GM19035 (cell line): ENCODE data around the gene SGPP2.
A peak's percentile ranks its signal among the peaks of the same experiment; 100 is the strongest.
"Not testable (repeated sequence)": the region's sequence is repeated elsewhere in the genome, so short reads cannot be mapped to it uniquely, and the experiment has no call there.

Experiments used
- ATAC-seq: cut with Tn5 transposase; IDR thresholded peaks from one replicate; pipeline ENCODE4 v1.9.1; 2021; ENCODE audit not compliant: unreplicated experiment

SGPP2 gene

GRCh38 chr2:222424276-222424728 lies at the start of gene SGPP2:
TSS of gene SGPP2 (plus strand) at chr2:222424543. CDS start at chr2:222424603, 60 bp downstream.
- peak; percentile 43 for ATAC-seq

DNA sequence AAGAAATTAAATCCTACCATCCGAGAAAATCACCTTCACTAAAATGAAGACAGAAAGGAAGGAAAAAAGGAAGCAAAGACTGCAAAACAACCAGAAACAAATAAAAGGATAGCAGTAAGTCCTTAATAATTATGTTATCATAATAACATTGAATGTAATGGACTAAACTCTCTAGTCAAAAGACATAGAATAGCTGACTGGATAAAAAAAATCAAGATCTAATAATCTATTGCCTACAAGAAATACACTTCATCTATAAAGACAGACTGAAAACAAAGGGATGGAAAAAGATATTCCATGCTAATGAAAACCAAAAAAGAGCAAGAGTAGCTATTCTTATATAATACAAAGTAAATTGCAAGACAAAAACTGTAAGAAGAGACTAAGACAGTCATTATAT lies 48.5 kb upstream of the SGPP2 start:
- no peak for ATAC-seq

DNA sequence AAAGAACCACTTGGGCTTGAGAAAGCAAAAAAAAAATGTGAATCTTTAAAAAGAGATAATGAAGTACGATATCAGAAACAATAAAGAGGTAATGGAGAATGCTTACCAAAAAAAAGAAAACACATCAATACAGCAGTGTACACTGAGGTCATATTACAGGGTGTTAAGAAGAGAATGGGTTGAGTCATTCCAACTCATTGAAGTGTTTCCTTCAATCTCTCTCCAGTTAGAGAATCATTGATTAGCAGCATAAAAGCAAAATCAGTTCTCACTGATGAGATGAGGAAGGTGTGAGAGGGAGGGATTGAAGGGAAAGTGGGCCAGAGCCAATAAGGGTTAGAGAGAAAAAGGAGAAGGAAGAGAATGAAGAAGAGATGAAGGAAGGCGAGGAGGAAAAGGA lies 43.9 kb upstream of the SGPP2 start:
- ATAC-seq: no peak

- no peak for ATAC-seq
Measured at GRCh38 chr2:222381566-222381965, 42.8 kb upstream of the SGPP2 start.

DNA sequence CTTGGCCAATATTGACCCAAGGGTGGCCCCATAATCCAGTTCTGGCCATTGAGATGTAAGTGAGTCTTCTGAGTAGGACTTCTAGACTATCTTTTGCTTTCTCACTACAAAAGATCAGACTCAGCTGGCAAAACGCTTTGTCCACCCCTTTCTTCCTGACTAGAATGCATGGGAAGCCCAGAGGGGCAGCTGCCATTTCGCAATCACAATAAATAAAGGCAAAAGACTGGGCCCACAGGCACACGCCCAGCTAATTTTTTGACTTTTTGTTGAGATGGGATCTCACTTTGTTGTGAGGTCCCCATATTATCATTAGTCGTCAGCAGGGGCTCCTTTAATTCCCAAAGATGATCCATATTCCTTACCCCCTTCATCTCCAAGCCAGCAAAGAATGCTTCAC lies 41.1 kb upstream of the SGPP2 start:
- no peak for ATAC-seq

DNA sequence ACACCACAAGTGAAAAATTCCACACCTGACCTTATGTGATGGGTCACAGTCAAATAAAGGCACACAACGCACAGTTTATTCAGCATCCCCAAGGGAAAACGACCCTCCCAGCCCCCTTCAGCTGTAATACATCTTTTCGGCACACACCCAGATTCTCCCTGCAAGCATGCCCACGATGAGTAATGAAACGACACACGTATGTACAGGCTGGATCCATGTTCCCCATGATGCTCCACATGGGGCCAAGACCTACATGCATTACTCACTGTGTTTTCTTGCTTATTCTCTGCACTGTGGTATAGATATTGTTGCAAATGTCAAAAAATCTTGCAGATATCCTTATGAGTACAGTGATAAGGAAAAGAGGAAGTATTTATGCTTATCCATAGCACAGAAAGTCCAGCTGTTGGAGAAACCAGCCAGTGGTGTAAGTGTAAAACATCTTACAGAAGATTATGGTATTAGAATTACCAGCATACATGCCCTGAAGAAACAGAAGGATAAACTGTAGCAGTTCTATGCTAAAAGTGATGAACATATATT lies 32.5 kb upstream of the SGPP2 start:
- ATAC-seq: no peak

GRCh38 chr2:222393733-222394267 lies 30.5 kb upstream of the SGPP2 start:
- no peak for ATAC-seq

DNA sequence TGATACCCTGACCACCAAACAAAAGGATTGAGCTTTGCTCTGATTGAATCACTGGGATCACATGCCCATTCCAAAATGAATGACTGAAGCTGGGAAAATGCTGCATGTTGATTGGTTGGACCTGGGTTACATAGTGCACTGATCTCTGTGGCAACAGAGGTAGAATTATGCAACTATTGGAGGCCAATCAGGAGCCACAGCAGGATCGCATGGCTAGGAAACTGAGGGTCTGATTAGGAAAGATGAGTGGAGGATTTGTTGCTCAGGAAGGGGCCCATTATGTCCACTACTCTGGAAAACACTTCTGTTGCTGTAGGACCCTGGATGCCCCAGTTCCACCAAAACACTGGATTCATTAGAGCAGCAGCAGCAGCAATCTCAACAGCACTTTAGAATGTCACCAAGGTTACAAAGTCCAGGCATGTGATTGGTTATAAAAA lies 25.9 kb upstream of the SGPP2 start:
- no peak for ATAC-seq

DNA sequence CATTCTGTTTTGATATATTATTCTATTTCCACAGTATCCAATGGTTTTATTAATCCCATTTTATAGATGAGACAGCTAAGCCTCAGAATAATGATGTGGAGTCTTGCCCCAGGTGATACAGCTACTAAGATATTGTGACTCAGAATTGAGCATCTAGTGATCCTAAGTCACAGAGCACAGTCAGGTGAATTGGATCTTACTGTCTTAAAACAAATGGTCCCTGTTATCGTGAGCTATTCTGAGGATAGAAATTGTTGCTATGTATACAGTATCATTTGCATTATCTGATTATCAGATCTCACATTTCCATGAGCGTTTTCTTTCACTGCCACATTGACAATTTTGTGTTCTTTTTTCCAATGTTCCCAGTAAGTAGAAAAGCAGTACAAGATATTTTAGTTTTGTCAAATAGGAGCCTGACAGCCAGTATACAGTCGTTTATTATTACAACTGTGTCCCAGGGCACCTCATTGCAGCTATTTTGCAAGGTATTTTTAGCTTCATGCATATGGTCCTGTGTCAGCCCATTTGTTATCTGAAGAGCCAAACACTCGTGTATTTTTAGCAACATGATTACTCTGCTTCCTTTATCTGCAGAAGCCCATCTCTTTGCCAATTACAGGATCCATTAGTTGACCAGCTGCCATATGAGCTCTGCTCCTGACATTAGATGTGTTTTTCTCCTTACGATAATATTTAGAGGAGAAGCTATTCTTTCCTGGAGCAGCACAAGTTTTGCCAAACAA lies 25.1 kb upstream of the SGPP2 start:
- no peak for ATAC-seq

GRCh38 chr2:222404151-222404905 lies 20.0 kb upstream of the SGPP2 start:
- ATAC-seq: no peak

- no peak for ATAC-seq
Measured at GRCh38 chr2:222408684-222409083, 15.7 kb upstream of the SGPP2 start.

DNA sequence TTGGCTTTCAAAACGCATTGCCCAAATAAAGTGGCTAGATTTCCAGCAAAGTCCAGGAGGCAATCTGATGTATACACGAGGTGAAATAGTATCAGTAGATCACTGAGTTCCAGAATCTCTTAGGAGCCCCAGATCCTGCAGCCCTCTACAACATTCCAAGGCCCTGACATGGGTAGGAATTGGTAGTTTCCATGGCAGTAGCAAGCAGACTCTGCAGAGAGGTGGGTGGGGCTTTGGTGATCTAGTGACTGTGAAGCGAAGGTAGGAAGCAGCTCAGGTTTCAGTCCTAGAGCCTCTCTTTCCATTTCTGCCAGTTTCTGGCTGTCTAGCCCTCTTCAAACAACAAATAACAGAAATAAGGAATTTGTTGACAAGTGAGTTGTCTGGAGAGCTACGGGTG lies 13.8 kb upstream of the SGPP2 start:
- no peak for ATAC-seq

- ATAC-seq: not testable (repeated sequence)
Measured at GRCh38 chr2:222412334-222412733, 12.0 kb upstream of the SGPP2 start.

GRCh38 chr2:222413295-222413911 lies 10.9 kb upstream of the SGPP2 start:
- no peak for ATAC-seq

- no peak for ATAC-seq
Measured at GRCh38 chr2:222418739-222419138, 5.6 kb upstream of the SGPP2 start.

- ATAC-seq: no peak
Measured at GRCh38 chr2:222420508-222420907, 3.8 kb upstream of the SGPP2 start.

GRCh38 chr2:222421626-222422025 lies 2.7 kb upstream of the SGPP2 start:
- ATAC-seq: no peak

DNA sequence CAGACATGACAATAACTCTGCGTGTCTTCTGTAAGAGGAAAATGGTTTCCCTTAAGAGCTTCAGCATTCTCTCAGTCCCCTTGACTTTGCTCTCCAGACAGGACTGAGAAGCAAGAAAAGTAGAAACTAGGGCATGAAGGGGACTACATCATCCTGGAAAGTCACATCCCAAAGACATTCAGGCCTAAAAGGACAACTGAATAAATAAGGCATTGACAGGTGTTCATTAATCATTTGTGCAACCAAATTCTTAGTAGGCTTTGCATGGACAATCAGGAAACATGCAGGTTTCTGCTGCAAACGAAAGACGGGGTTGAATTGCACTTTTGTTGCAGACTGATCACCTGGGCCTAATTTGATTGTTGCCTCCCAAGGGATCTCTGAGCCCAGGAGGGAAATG lies 1.2 kb upstream of the SGPP2 start:
- no peak for ATAC-seq

DNA sequence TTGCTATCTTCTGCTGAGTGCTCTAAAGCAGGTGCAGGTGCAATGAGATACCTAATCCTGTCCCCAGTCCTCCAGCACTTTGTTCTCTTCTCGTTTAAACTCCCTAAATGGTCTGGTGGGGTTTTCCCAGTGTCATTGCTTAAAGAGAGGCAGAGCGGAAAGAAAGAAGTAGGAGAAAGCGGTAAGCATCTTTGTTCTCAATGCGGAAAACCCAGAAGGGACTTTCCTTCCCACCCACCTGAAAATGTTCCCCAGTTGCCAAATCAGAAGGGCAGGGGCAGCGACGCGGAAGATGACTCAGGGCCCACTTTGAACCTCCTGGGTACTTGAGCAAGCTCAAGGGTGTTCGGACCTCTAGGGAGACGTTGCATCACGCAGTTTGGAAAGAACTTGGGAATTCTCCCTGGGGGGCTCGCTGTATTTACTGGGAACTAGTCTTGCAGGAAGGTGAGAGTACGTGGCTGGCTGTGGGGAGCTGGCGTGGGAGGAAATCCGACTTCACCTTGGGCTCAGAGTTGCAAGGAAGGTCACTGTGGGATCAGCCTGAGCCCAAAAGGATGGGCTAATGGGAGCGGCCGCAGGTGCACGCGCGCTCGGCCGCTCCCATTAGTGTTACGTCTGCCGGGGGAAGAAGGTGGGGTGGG lies 589 bp upstream of the SGPP2 start:
- ATAC-seq: peak; percentile 9

- peak; percentile 26 for ATAC-seq
Measured at GRCh38 chr2:222424729-222425671, 657 bp downstream of the SGPP2 start.
